Measurements from ENCODE around the gene TEAD3. TPM values are rescaled to one million over a fixed set of nuclear protein-coding genes. Genes with fewer than 3 reads are reported as not detected.

TEAD3 gene
- total and polyA plus RNA-seq, 2 of the 4 experiments (the other 2 are of a cell fraction), result 5.2 to 28.0 TPM

DNA sequence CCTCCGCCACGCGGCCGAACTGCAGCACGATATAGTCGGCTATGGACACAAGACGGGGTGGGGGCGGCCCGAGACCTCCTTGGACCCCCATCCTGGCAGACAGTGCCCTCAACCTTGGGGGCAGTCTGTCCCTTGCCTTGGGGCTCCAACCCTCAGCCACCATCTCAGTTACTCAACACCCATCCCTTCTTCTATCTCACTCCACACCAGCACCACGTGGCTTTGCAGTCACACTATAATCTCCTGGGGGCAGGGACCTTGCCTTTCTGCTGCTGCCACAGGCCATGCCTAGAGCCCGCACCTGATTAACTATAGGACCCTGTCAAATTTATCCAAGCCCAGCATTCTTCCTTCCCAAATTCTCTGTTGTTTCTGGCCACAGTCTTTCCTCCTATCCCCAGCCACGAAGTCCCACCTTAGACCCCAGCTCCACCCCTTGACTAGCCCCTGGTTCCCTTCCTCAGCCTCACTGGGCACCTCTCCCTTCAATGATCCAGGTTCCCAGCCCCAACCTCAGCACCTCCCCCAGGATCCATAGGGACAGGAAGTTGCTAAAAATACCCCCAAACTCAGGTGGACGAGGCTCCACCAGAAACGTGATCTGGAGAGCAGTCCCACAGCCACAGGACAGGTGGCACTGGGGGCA is 1.7 kb upstream of the TEAD3 start:
- Histone ChIP-seq H2AFZ (replicated peaks; ENCODE audit: low read length, poor library complexity) (peak overlapping the region; percentile 29), H3K27ac (ENCODE audit: insufficient read depth, low read length) (peak overlapping the region; percentile 48), H2AK9ac (replicated peaks; ENCODE audit: low read depth, low read length, poor library complexity) (peak overlapping the region; percentile 80), H4K20me1 (ENCODE audit: insufficient read depth, low read length) (peaks cover 26% of the 10 kb centered on the region), H2BK5ac (ENCODE audit: low read depth, low read length, poor library complexity, severe bottlenecking) (peak overlapping the region; percentile 10), H4K5ac (ENCODE audit: low read depth, low read length) (peak overlapping the region; percentile 9; the same call in 1 of the 2 replicates), H2BK120ac (ENCODE audit: low read depth, low read length) (peak overlapping the region; percentile 36; the same call in 1 of the 2 replicates), H2AK5ac (ENCODE audit: low read depth, low read length) (peak overlapping the region; percentile 74), H2BK15ac (ENCODE audit: low read depth, low read length) (peak overlapping the region; percentile 1; the same call in 1 of the 3 replicates), H3K79me1 (ENCODE audit: low read depth in 1 of 2, low read length in 2 of 2) (peaks cover 7 to 42% of the 10 kb centered on the region in 2 experiments; a peak in 3 of 4 replicates), H2BK20ac (ENCODE audit: low read depth, low read length) (no peak overlapping the region), H3K23ac (ENCODE audit: low read depth, low read length) (no peak overlapping the region), H3K14ac (replicated peaks; ENCODE audit: low read depth, low read length) (peak overlapping the region; percentile 18; the same call in 1 of the 2 replicates), H3K9me1 (ENCODE audit: insufficient read depth, low read length) (peaks cover 33% of the 10 kb centered on the region), H3K9ac (ENCODE audit: low read depth, low read length) (peak overlapping the region; percentile 26; the same call in 1 of the 2 replicates), H3K9me3 (ENCODE audit: control insufficient read depth, insufficient read depth, low read length) (no peaks in the 10 kb centered on the region), H3K36me3 (ENCODE audit: control insufficient read depth, insufficient read depth, low read length) (0 out of 2 replicates have a peak, but pooled peaks cover 2% of the 10 kb centered on the region), H4K8ac (ENCODE audit: low read depth in 2 of 2, low read length in 2 of 2) (peak overlapping the region; percentile 37 to 52; a peak in 2 of 4 replicates), H3K56ac (ENCODE audit: extremely low read depth, insufficient read depth, low read length) (no peak overlapping the region), H3K4me1 (ENCODE audit: control insufficient read depth, insufficient read depth, low read length) (peaks cover 27% of the 10 kb centered on the region), H4K91ac (ENCODE audit: insufficient read depth, low read depth, low read length) (peak overlapping the region; percentile 37; the same call in 1 of the 2 replicates), H3K4me3 (ENCODE audit: insufficient read depth, low read depth, low read length) (peak overlapping the region; percentile 63; the same call in 1 of the 2 replicates), H3K18ac (ENCODE audit: low read depth, low read length) (no peak overlapping the region; the same call in 1 of the 2 replicates), H3K4me2 (ENCODE audit: low read depth, low read length) (peak overlapping the region; percentile 25; the same call in 1 of the 2 replicates), H3K27me3 (ENCODE audit: control insufficient read depth, insufficient read depth, low read length) (no peaks in the 10 kb centered on the region), H3K4ac (ENCODE audit: low read depth, low read length) (peak overlapping the region; percentile 67)
- no peak for ATAC-seq (ENCODE audit: low read depth)
- ChIA-PET CTCF (no interaction called here), POLR2A (ENCODE audit: unreplicated experiment) (no interaction called here)
- TF ChIP-seq, protein P1, sequence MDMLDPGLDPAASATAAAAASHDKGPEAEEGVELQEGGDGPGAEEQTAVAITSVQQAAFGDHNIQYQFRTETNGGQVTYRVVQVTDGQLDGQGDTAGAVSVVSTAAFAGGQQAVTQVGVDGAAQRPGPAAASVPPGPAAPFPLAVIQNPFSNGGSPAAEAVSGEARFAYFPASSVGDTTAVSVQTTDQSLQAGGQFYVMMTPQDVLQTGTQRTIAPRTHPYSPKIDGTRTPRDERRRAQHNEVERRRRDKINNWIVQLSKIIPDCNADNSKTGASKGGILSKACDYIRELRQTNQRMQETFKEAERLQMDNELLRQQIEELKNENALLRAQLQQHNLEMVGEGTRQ (IDR thresholded peaks at IDR 0.05; ENCODE audit: low read depth, low read length), result peak; percentile 41; the same call in 1 of the 2 replicates
- no peak for TF ChIP-seq RAD21 (IDR thresholded peaks at IDR 0.05; ENCODE audit: low read length)
- in situ Hi-C loops (cut with MboI; ENCODE audit: low sequenced_read_pairs), result no loop called here
- 56% methylated on average over 4 of the region's 14 CpGs; no CpG with 5 or more reads in 1 of the 2 experiments for WGBS, 2 experiments (ENCODE audit: extremely low coverage in 2 of 2, insufficient read length in 1 of 2)
- no TSS peak for BruUV-seq (replicated peaks)
- dilution Hi-C loops (cut with HindIII; ENCODE audit: low sequenced_read_pairs, unreplicated experiment), result no loop called here
- no peak for DNase-seq
- intact Hi-C loops (cut with micrococcal nuclease), result no loop called here
